CD4-positive, alpha-beta T cell (primary cell): ENCODE data around the gene ADGRG3. TPM values are rescaled to one million over a fixed set of nuclear protein-coding genes. Genes with fewer than 3 reads are reported as not detected.
A peak's percentile ranks its signal among the peaks of the same experiment; 100 is the strongest.

ENCODE experiments used
- ATAC-seq: fragments of 200-7000 bp; cut with Tn5 transposase; one replicate; pipeline ENCODE4 v1.10.0; 2022; ENCODE audit warnings: mild to moderate bottlenecking; ENCODE audit not compliant: poor library complexity
- CTCF ChIA-PET: fragments of 350-600 bp; sonication (Branson Sonifier 250); formaldehyde crosslinking; loops from one replicate; lab custom pipeline; 2021; ENCODE audit warnings: antibody characterized with exemption, inconsistent platforms; lab: Charles Lee
- POLR2A ChIA-PET: fragments of 350-600 bp; sonication (Branson Sonifier 250); formaldehyde crosslinking; loops from one replicate; lab custom pipeline; 2021; ENCODE audit warnings: antibody characterized with exemption, inconsistent platforms; lab: Charles Lee
- DNase-seq, 14 experiments: peaks; one replicate each; pipeline ENCODE4 v3.0.0-alpha.2; 2013 to 2020; ENCODE audit warnings: mixed read lengths in 2 of 14
- H3K27ac ChIP-seq, 2 donors: one replicate each; pipeline versions ENCODE4 v1.5.1 to v1.7.0; 2013; ENCODE audit warnings: low read length in 2 of 2, low read depth in 1 of 2, mild to moderate bottlenecking in 1 of 2
- H3K27me3 ChIP-seq, 2 experiments: 1 replicate in 1 of 2; 2 replicates in 1 of 2; pipeline versions ENCODE4 v1.6.1 to v1.7.0; 2013; ENCODE audit warnings: low read length in 2 of 2, control low read depth in 1 of 2, mild to moderate bottlenecking in 1 of 2, moderate library complexity in 1 of 2; ENCODE audit not compliant: insufficient read depth in 2 of 2, control insufficient read depth in 1 of 2
- H3K36me3 ChIP-seq: one replicate; pipeline ENCODE4 v1.6.1; 2013; ENCODE audit warnings: low read length, control low read depth; ENCODE audit not compliant: insufficient read depth
- H3K4me1 ChIP-seq: one replicate; pipeline ENCODE4 v1.6.1; 2013; ENCODE audit warnings: low read length, control low read depth; ENCODE audit not compliant: insufficient read depth
- H3K4me3 ChIP-seq: one replicate; pipeline ENCODE4 v1.5.1; 2013; ENCODE audit warnings: mild to moderate bottlenecking, low read length, moderate library complexity
- H3K9me3 ChIP-seq, 2 experiments: 1 replicate in 1 of 2; 2 replicates in 1 of 2; pipeline versions ENCODE4 v1.6.1 to v1.7.0; 2013; ENCODE audit warnings: low read length in 2 of 2, mild to moderate bottlenecking in 2 of 2, control low read depth in 1 of 2, moderate library complexity in 1 of 2; ENCODE audit not compliant: control insufficient read depth in 1 of 2, insufficient read depth in 1 of 2
- H3K27ac Mint-ChIP-seq: one replicate; pipeline ENCODE4 v1.8.0; 2020; ENCODE audit warnings: mixed read lengths
- H3K27me3 Mint-ChIP-seq: one replicate; pipeline ENCODE4 v1.8.0; 2021; ENCODE audit warnings: mixed read lengths
- H3K36me3 Mint-ChIP-seq: one replicate; pipeline ENCODE4 v1.8.0; 2021; ENCODE audit warnings: low read depth, mixed read lengths
- H3K4me1 Mint-ChIP-seq: one replicate; pipeline ENCODE4 v1.8.0; 2021; ENCODE audit warnings: low read depth, mixed read lengths
- H3K4me3 Mint-ChIP-seq: one replicate; pipeline ENCODE4 v1.8.0; 2020; ENCODE audit warnings: mild to moderate bottlenecking, mixed read lengths
- H3K9me3 Mint-ChIP-seq: one replicate; pipeline ENCODE4 v1.8.0; 2020; ENCODE audit warnings: mixed read lengths
- CTCF ChIP-seq: fragments of 200-600 bp; IDR thresholded peaks from one replicate; pipeline ENCODE4 v1.8.0; 2022; ENCODE audit warnings: antibody characterized with exemption, mild to moderate bottlenecking
- intact Hi-C, 2 experiments: fragments of 100-400 bp; cut with DNase I in 1 of 2; cut with micrococcal nuclease in 1 of 2; formaldehyde crosslinking; loops; one replicate each; pipeline versions ENCODE4 v1.15.1 to v1.9.0; 2023 to 2025; cut with DNase I, micrococcal nuclease
- total RNA-seq, 174 experiments: library from RNA in 2 of 174; stranded (reverse) in 2 of 174; gene quantifications; one replicate each; pipeline ENCODE4 v1.2.3 and lab custom pipeline; 2021 to 2026

ADGRG3 gene
- total RNA-seq, 2 experiments from 2014 or later, result 0.28 TPM; not detected in 1

- intact Hi-C loops, result loop anchor here (2.0 to 10.0 kb wide), 8 partner anchors 142 to 900 kb away; partner anchors contain the start of genes CFAP20 (in 1 of the 2), CIAPIN1 (in 1 of the 2), COQ9 (in 1 of the 2) and CSNK2A2 (in 1 of the 2)
Measured at GRCh38 chr16:57734308-57734924, 66.3 kb downstream of the ADGRG3 start.

GRCh38 chr16:57734925-57735754 lies 67.0 kb downstream of the ADGRG3 start:
- H3K27ac ChIP-seq, result peak overlapping the region; percentile 60 to 77
- peak overlapping the region; percentile 78 for H3K4me3 ChIP-seq
- no peak for TF ChIP-seq CTCF
- H3K27me3 Mint-ChIP-seq, result no peaks in the 10 kb centered on the region
- no peaks in the 10 kb centered on the region for H3K9me3 ChIP-seq
- ChIA-PET POLR2A (interaction anchor here (0.8 to 2.9 kb wide), 20 partner anchors 14 to 462 kb away, joined by 3 to 18 read pairs (median 4); partner anchors contain the start of genes CCDC102A, CFAP20, DRC7 and MMP15), CTCF (interaction anchor here (0.7 to 1.7 kb wide), 5 partner anchors 249 to 1532 kb away, joined by 3 to 4 read pairs (median 3); partner anchors contain the start of genes CFAP20 and POLR2C)
- H3K36me3 Mint-ChIP-seq, result peaks cover 25% of the 10 kb centered on the region
- no peaks in the 10 kb centered on the region for H3K36me3 ChIP-seq
- ATAC-seq (peak; percentile 88), DNase-seq (peak; percentile 94 to 100 (median 96))
- H3K27ac Mint-ChIP-seq, result peak overlapping the region; percentile 87
- peak overlapping the region; percentile 95 for H3K4me3 Mint-ChIP-seq
- H3K27me3 ChIP-seq, result no peaks in the 10 kb centered on the region
- H3K9me3 Mint-ChIP-seq, result peaks cover 6% of the 10 kb centered on the region
- peaks cover 29% of the 10 kb centered on the region for H3K4me1 ChIP-seq
- intact Hi-C loops, result loop anchor here (1.0 to 10.0 kb wide), 14 partner anchors 42 to 900 kb away; partner anchors contain the start of genes CFAP20 (in 2 of the 2), CCDC102A (in 1 of the 2), CIAPIN1 (in 1 of the 2) and COQ9 (in 1 of the 2)
- peaks cover 33% of the 10 kb centered on the region for H3K4me1 Mint-ChIP-seq

More at GRCh38 chr16:57734308-57734924, 66.3 kb downstream of the ADGRG3 start:
- peak in 1 of 14 experiments; percentile 16 for DNase-seq
- ChIA-PET POLR2A (interaction anchor here (0.9 to 2.9 kb wide), 11 partner anchors 15 to 463 kb away, joined by 3 to 18 read pairs (median 7); partner anchors contain the start of genes CCDC102A, CFAP20, MMP15 and USB1), CTCF (interaction anchor here (0.8 to 1.7 kb wide), 2 partner anchors 249 to 272 kb away, joined by 3 to 4 read pairs; partner anchors contain the start of gene POLR2C)
- peaks cover 25% of the 10 kb centered on the region for H3K36me3 Mint-ChIP-seq
- peaks cover 6% of the 10 kb centered on the region for H3K9me3 Mint-ChIP-seq
- Histone ChIP-seq H3K27ac (peak overlapping the region; percentile 60 to 77), H3K9me3 (no peaks in the 10 kb centered on the region), H3K27me3 (no peaks in the 10 kb centered on the region), H3K36me3 (no peaks in the 10 kb centered on the region), H3K4me3 (peak overlapping the region; percentile 78), H3K4me1 (peaks cover 29% of the 10 kb centered on the region)
- no peak for TF ChIP-seq CTCF
- H3K27me3 Mint-ChIP-seq, result no peaks in the 10 kb centered on the region
- peaks cover 33% of the 10 kb centered on the region for H3K4me1 Mint-ChIP-seq
- no peak for ATAC-seq
- H3K27ac Mint-ChIP-seq, result peak overlapping the region; percentile 87
- peak overlapping the region; percentile 95 for H3K4me3 Mint-ChIP-seq
